ENCODE measurements around the gene TMEM245.

GRCh38 chr9:109101810-109102209 lies 17.9 kb downstream of the TMEM245 start:
- TF ChIP-seq GATA2 (IDR thresholded peaks at IDR 0.05; ENCODE audit: low read depth, low read length): no peak
- TF ChIP-seq GATA3 (IDR thresholded peaks at IDR 0.05; ENCODE audit: low read depth, low read length): no peak

Data from SH-SY5Y (cell line).